UCSD-AML1 (cell line): Measurements from ENCODE around the gene TLR10.
"Not testable (repeated sequence)": the region's sequence is repeated elsewhere in the genome, so short reads cannot be mapped to it uniquely, and the experiment has no call there.

Experiments
- DNase-seq: peaks from one replicate; lab custom pipeline; 2025; ENCODE audit not compliant: unreplicated experiment; lab: John Stamatoyannopoulos, UW

The TLR10 gene

GRCh38 chr4:38802561-38803355 lies 20.0 kb upstream of the TLR10 start:
- DNase-seq = no peak

GRCh38 chr4:38800961-38801450 lies 18.2 kb upstream of the TLR10 start:
- DNase-seq = no peak

- DNase-seq = no peak
These were observed 17.6 kb upstream of the TLR10 start for GRCh38 chr4:38800366-38800765.

GRCh38 chr4:38795087-38795486 lies 12.3 kb upstream of the TLR10 start:
- no peak for DNase-seq

GRCh38 chr4:38794051-38794450 lies 11.3 kb upstream of the TLR10 start:
- no peak for DNase-seq

- no peak for DNase-seq
These were observed 8.2 kb upstream of the TLR10 start for GRCh38 chr4:38791010-38791409.

- DNase-seq = no peak
These were observed 5.5 kb upstream of the TLR10 start for GRCh38 chr4:38788317-38788716.

GRCh38 chr4:38787693-38788092 lies 4.9 kb upstream of the TLR10 start:
- DNase-seq = no peak

GRCh38 chr4:38785901-38786402 lies 3.2 kb upstream of the TLR10 start:
- no peak for DNase-seq

- DNase-seq = no peak
These were observed 2.4 kb upstream of the TLR10 start for GRCh38 chr4:38785041-38785790.

GRCh38 chr4:38784141-38784540 lies 1.4 kb upstream of the TLR10 start:
- no peak for DNase-seq

GRCh38 chr4:38783109-38783460 lies 295 bp upstream of the TLR10 start:
- DNase-seq = no peak

- DNase-seq = no peak
These were observed 932 bp downstream of the TLR10 start for GRCh38 chr4:38781854-38782261.

- DNase-seq = no peak
These were observed 1.8 kb downstream of the TLR10 start for GRCh38 chr4:38780833-38781484.

GRCh38 chr4:38779790-38780189 lies 3.0 kb downstream of the TLR10 start:
- DNase-seq = no peak

GRCh38 chr4:38777925-38778324 lies 4.9 kb downstream of the TLR10 start:
- not testable (repeated sequence) for DNase-seq

GRCh38 chr4:38775326-38775725 lies 7.5 kb downstream of the TLR10 start:
- no peak for DNase-seq

GRCh38 chr4:38774181-38774955 lies 8.4 kb downstream of the TLR10 start:
- DNase-seq = no peak

- DNase-seq = not testable (repeated sequence)
These were observed 12.5 kb downstream of the TLR10 start for GRCh38 chr4:38770281-38770680.

GRCh38 chr4:38769857-38770256 lies 12.9 kb downstream of the TLR10 start:
- no peak for DNase-seq

GRCh38 chr4:38769441-38769840 lies 13.3 kb downstream of the TLR10 start:
- no peak for DNase-seq
